ENCODE results near the gene TCF15.

The TCF15 gene

GRCh38 chr20:575230-575629, 34.9 kb downstream of the TCF15 start:
- no peak overlapping the region for H3K4me3 ChIP-seq (ENCODE audit: extremely low read depth, insufficient read depth, low read length, poor library complexity, severe bottlenecking)
- H3K27ac ChIP-seq (ENCODE audit: low read depth, low read length, severe bottlenecking): no peak overlapping the region
- H3K36me3 ChIP-seq (ENCODE audit: control insufficient read depth, insufficient read depth, low read length): no peaks in the 10 kb centered on the region
- WGBS, 2 experiments (ENCODE audit: insufficient coverage in 2 of 2): 100% methylated on average over 2 of the region's 3 CpGs
- peaks cover 20% of the 10 kb centered on the region for H3K4me1 ChIP-seq (ENCODE audit: control insufficient read depth, insufficient read depth, low read length, poor library complexity, severe bottlenecking)
- no peaks in the 10 kb centered on the region for H3K9me3 ChIP-seq (ENCODE audit: control insufficient read depth, low read length)

GRCh38 chr20:574297-574942, 35.7 kb downstream of the TCF15 start:
- H3K4me1 ChIP-seq (ENCODE audit: control insufficient read depth, insufficient read depth, low read length, poor library complexity, severe bottlenecking): peaks cover 20% of the 10 kb centered on the region
- 41 to 45% methylated on average over 3 to 9 of the region's 15 CpGs for WGBS, 2 experiments (ENCODE audit: insufficient coverage in 2 of 2)
- H3K4me3 ChIP-seq (ENCODE audit: extremely low read depth, insufficient read depth, low read length, poor library complexity, severe bottlenecking): no peak overlapping the region
- H3K36me3 ChIP-seq (ENCODE audit: control insufficient read depth, insufficient read depth, low read length): no peaks in the 10 kb centered on the region
- H3K27ac ChIP-seq (ENCODE audit: low read depth, low read length, severe bottlenecking): no peak overlapping the region
- H3K9me3 ChIP-seq (ENCODE audit: control insufficient read depth, low read length): no peaks in the 10 kb centered on the region

GRCh38 chr20:573414-574296, 36.5 kb downstream of the TCF15 start:
- peaks cover 23% of the 10 kb centered on the region for H3K4me1 ChIP-seq (ENCODE audit: control insufficient read depth, insufficient read depth, low read length, poor library complexity, severe bottlenecking)
- WGBS, 2 experiments (ENCODE audit: insufficient coverage in 2 of 2): 80 to 81% methylated on average over 6 to 7 of the region's 12 CpGs

GRCh38 chr20:572727-573126, 37.4 kb downstream of the TCF15 start:
- WGBS, 2 experiments (ENCODE audit: insufficient coverage in 2 of 2): 90 to 92% methylated on average over 7 of the region's 7 CpGs
- no peak overlapping the region for H3K27ac ChIP-seq (ENCODE audit: low read depth, low read length, severe bottlenecking)
- no peaks in the 10 kb centered on the region for H3K9me3 ChIP-seq (ENCODE audit: control insufficient read depth, low read length)
- no peak overlapping the region for H3K4me3 ChIP-seq (ENCODE audit: extremely low read depth, insufficient read depth, low read length, poor library complexity, severe bottlenecking)
- no peaks in the 10 kb centered on the region for H3K36me3 ChIP-seq (ENCODE audit: control insufficient read depth, insufficient read depth, low read length)
- H3K4me1 ChIP-seq (ENCODE audit: control insufficient read depth, insufficient read depth, low read length, poor library complexity, severe bottlenecking): peaks cover 27% of the 10 kb centered on the region

More at GRCh38 chr20:573414-574296, 36.5 kb downstream of the TCF15 start:
- H3K36me3 ChIP-seq (ENCODE audit: control insufficient read depth, insufficient read depth, low read length): no peaks in the 10 kb centered on the region
- H3K9me3 ChIP-seq (ENCODE audit: control insufficient read depth, low read length): no peaks in the 10 kb centered on the region
- no peak overlapping the region for H3K4me3 ChIP-seq (ENCODE audit: extremely low read depth, insufficient read depth, low read length, poor library complexity, severe bottlenecking)
- no peak overlapping the region for H3K27ac ChIP-seq (ENCODE audit: low read depth, low read length, severe bottlenecking)

GRCh38 chr20:571754-572441, 38.2 kb downstream of the TCF15 start:
- H3K9me3 ChIP-seq (ENCODE audit: control insufficient read depth, low read length): no peaks in the 10 kb centered on the region
- peaks cover 27% of the 10 kb centered on the region for H3K4me1 ChIP-seq (ENCODE audit: control insufficient read depth, insufficient read depth, low read length, poor library complexity, severe bottlenecking)
- no peaks in the 10 kb centered on the region for H3K36me3 ChIP-seq (ENCODE audit: control insufficient read depth, insufficient read depth, low read length)
- H3K4me3 ChIP-seq (ENCODE audit: extremely low read depth, insufficient read depth, low read length, poor library complexity, severe bottlenecking): no peak overlapping the region
- no peak overlapping the region for H3K27ac ChIP-seq (ENCODE audit: low read depth, low read length, severe bottlenecking)
- 15 to 40% methylated on average over 9 to 13 of the region's 24 CpGs for WGBS, 2 experiments (ENCODE audit: insufficient coverage in 2 of 2)

GRCh38 chr20:568673-569415, 41.3 kb downstream of the TCF15 start:
- no peak overlapping the region for H3K27ac ChIP-seq (ENCODE audit: low read depth, low read length, severe bottlenecking)
- no peaks in the 10 kb centered on the region for H3K36me3 ChIP-seq (ENCODE audit: control insufficient read depth, insufficient read depth, low read length)
- 77 to 81% methylated on average over 13 of the region's 14 CpGs for WGBS, 2 experiments (ENCODE audit: insufficient coverage in 2 of 2)
- no peak overlapping the region for H3K4me3 ChIP-seq (ENCODE audit: extremely low read depth, insufficient read depth, low read length, poor library complexity, severe bottlenecking)
- H3K9me3 ChIP-seq (ENCODE audit: control insufficient read depth, low read length): no peaks in the 10 kb centered on the region
- H3K4me1 ChIP-seq (ENCODE audit: control insufficient read depth, insufficient read depth, low read length, poor library complexity, severe bottlenecking): peaks cover 21% of the 10 kb centered on the region

- 73 to 75% methylated on average over 12 to 13 of the region's 20 CpGs for WGBS, 2 experiments (ENCODE audit: insufficient coverage in 2 of 2)
- H3K9me3 ChIP-seq (ENCODE audit: control insufficient read depth, low read length): no peaks in the 10 kb centered on the region
- H3K27ac ChIP-seq (ENCODE audit: low read depth, low read length, severe bottlenecking): no peak overlapping the region
- no peaks in the 10 kb centered on the region for H3K36me3 ChIP-seq (ENCODE audit: control insufficient read depth, insufficient read depth, low read length)
- peaks cover 19% of the 10 kb centered on the region for H3K4me1 ChIP-seq (ENCODE audit: control insufficient read depth, insufficient read depth, low read length, poor library complexity, severe bottlenecking)
- H3K4me3 ChIP-seq (ENCODE audit: extremely low read depth, insufficient read depth, low read length, poor library complexity, severe bottlenecking): no peak overlapping the region
Measured at GRCh38 chr20:568097-568652, 41.9 kb downstream of the TCF15 start.

- Histone ChIP-seq H3K4me3 (ENCODE audit: extremely low read depth, insufficient read depth, low read length, poor library complexity, severe bottlenecking) (no peak overlapping the region), H3K9me3 (ENCODE audit: control insufficient read depth, low read length) (no peaks in the 10 kb centered on the region), H3K4me1 (ENCODE audit: control insufficient read depth, insufficient read depth, low read length, poor library complexity, severe bottlenecking) (peaks cover 8% of the 10 kb centered on the region), H3K27ac (ENCODE audit: low read depth, low read length, severe bottlenecking) (no peak overlapping the region), H3K36me3 (ENCODE audit: control insufficient read depth, insufficient read depth, low read length) (no peaks in the 10 kb centered on the region)
- WGBS, 2 experiments (ENCODE audit: insufficient coverage in 2 of 2): 88 to 97% methylated on average over 2 to 3 of the region's 3 CpGs
Measured at GRCh38 chr20:564192-564591, 45.9 kb downstream of the TCF15 start.

GRCh38 chr20:563187-563586, 46.9 kb downstream of the TCF15 start:
- WGBS, 2 experiments (ENCODE audit: insufficient coverage in 2 of 2): 97 to 100% methylated on average over 1 to 3 of the region's 5 CpGs
- no peak overlapping the region for H3K27ac ChIP-seq (ENCODE audit: low read depth, low read length, severe bottlenecking)
- H3K4me1 ChIP-seq (ENCODE audit: control insufficient read depth, insufficient read depth, low read length, poor library complexity, severe bottlenecking): no peaks in the 10 kb centered on the region
- no peak overlapping the region for H3K4me3 ChIP-seq (ENCODE audit: extremely low read depth, insufficient read depth, low read length, poor library complexity, severe bottlenecking)
- H3K9me3 ChIP-seq (ENCODE audit: control insufficient read depth, low read length): no peaks in the 10 kb centered on the region
- H3K36me3 ChIP-seq (ENCODE audit: control insufficient read depth, insufficient read depth, low read length): no peaks in the 10 kb centered on the region

All from mesodermal cell (in vitro differentiated cells).